Measurements from ENCODE around the gene GMPR2.

- TF ChIP-seq CTCF (IDR thresholded peaks at IDR 0.05), result no peak
- no peak for TF ChIP-seq POLR2A (IDR thresholded peaks at IDR 0.05)
- TF ChIP-seq POLR2AphosphoS5 (IDR thresholded peaks at IDR 0.05; ENCODE audit: insufficient read depth in 1 of 2, low read depth in 1 of 2), result no peak
Measured at GRCh38 chr14:24216345-24216699, 16.4 kb upstream of the GMPR2 start.
